Esophagus muscularis mucosa (tissue), 4 donors: ENCODE results near the gene FCGR2B.
"Not testable (repeated sequence)": the region's sequence is repeated elsewhere in the genome, so short reads cannot be mapped to it uniquely, and the experiment has no call there.

Source experiments
- EP300 ChIP-seq: sonication (generic); formaldehyde crosslinking; IDR thresholded peaks from one replicate; pipeline ENCODE4 v1.6.1; 2017; ENCODE audit warnings: antibody characterized with exemption
- POLR2A ChIP-seq: fragments of 450-650 bp; IDR thresholded peaks from one replicate; pipeline ENCODE4 v1.6.1; 2017; ENCODE audit warnings: antibody characterized with exemption, moderate library complexity, mild to moderate bottlenecking, low read depth
- POLR2AphosphoS5 ChIP-seq, 2 donors: sonication (generic); formaldehyde crosslinking; IDR thresholded peaks; one replicate each; pipeline ENCODE4 v1.6.1; 2017; ENCODE audit warnings: antibody characterized with exemption in 2 of 2
- TF ChIP-seq, protein P1 (sequence below), 3 experiments: fragments of 200-600 bp in 2 of 3; fragments of 450-650 bp in 1 of 3; sonication (generic) in 2 of 3; IDR thresholded peaks; one replicate each; pipeline ENCODE4 v1.5.1; 2017 to 2019; ENCODE audit warnings: antibody characterized with exemption in 3 of 3, mild to moderate bottlenecking in 2 of 3, moderate library complexity in 1 of 3

DNA sequence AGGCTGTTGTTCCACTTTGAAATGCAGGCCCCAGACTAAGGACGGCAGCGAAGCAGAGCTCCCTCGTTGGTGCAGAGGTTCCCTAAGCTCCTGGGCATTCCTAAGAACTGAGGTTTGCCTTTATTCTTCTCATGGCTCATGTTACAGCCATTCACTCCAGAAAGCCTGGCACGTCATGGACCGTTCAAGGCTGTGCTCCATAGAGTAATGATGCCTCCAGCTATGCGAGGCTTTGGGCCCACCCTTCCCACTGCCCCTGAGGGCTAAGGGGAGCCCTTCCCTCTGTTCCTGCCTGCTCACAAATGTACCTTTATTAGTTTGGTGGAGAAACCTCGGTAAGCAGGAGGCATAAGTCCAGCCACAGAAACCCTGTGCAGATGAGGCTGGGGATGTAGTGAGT, 10.5 kb downstream of the FCGR2B start:
- not testable (repeated sequence) for TF ChIP-seq POLR2A; POLR2AphosphoS5 (IDR thresholded peaks at IDR 0.05); EP300
- TF ChIP-seq, protein P1, sequence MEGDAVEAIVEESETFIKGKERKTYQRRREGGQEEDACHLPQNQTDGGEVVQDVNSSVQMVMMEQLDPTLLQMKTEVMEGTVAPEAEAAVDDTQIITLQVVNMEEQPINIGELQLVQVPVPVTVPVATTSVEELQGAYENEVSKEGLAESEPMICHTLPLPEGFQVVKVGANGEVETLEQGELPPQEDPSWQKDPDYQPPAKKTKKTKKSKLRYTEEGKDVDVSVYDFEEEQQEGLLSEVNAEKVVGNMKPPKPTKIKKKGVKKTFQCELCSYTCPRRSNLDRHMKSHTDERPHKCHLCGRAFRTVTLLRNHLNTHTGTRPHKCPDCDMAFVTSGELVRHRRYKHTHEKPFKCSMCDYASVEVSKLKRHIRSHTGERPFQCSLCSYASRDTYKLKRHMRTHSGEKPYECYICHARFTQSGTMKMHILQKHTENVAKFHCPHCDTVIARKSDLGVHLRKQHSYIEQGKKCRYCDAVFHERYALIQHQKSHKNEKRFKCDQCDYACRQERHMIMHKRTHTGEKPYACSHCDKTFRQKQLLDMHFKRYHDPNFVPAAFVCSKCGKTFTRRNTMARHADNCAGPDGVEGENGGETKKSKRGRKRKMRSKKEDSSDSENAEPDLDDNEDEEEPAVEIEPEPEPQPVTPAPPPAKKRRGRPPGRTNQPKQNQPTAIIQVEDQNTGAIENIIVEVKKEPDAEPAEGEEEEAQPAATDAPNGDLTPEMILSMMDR (IDR thresholded peaks at IDR 0.05) = not testable (repeated sequence)
